ENCODE measurements around the gene SEC22A. TPM values are rescaled to one million over a fixed set of nuclear protein-coding genes. Genes with fewer than 3 reads are reported as not detected.

The SEC22A gene
- total RNA-seq, 1 donor from 2014 or later, result 15.9 TPM

- peaks cover 4% of the 10 kb centered on the region for H3K27me3 Mint-ChIP-seq
- POLR2A ChIA-PET, result no interaction called here
- no peak for DNase-seq
- ATAC-seq (ENCODE audit: low read depth), result no peak
- no peak for TF ChIP-seq CTCF (IDR thresholded peaks at IDR 0.05)
- no peak overlapping the region for H3K27ac Mint-ChIP-seq
- H3K9me3 Mint-ChIP-seq, result no peaks in the 10 kb centered on the region
- H3K4me1 Mint-ChIP-seq, result peaks cover 3% of the 10 kb centered on the region
- no peak overlapping the region for H3K4me3 Mint-ChIP-seq
- intact Hi-C loops (cut with micrococcal nuclease), result no loop called here
- CTCF ChIA-PET, result no interaction called here
- H3K36me3 Mint-ChIP-seq (ENCODE audit: low read depth), result no peaks in the 10 kb centered on the region
Observed at GRCh38 chr3:123302961-123303360, 101.2 kb downstream of the SEC22A start.

- CTCF ChIA-PET, result no interaction called here
- Mint-ChIP-seq H3K9me3 (no peaks in the 10 kb centered on the region), H3K4me3 (no peak overlapping the region), H3K36me3 (ENCODE audit: low read depth) (no peaks in the 10 kb centered on the region), H3K4me1 (peaks cover 3% of the 10 kb centered on the region), H3K27ac (no peak overlapping the region), H3K27me3 (peaks cover 4% of the 10 kb centered on the region)
- no peak for DNase-seq
- POLR2A ChIA-PET, result no interaction called here
- intact Hi-C loops (cut with micrococcal nuclease), result no loop called here
- no peak for ATAC-seq (ENCODE audit: low read depth)
- no peak for TF ChIP-seq CTCF (IDR thresholded peaks at IDR 0.05)
Observed at GRCh38 chr3:123303976-123304560, 102.3 kb downstream of the SEC22A start.

- H3K9me3 Mint-ChIP-seq, result no peaks in the 10 kb centered on the region
- no peak for ATAC-seq (ENCODE audit: low read depth)
- no peak for DNase-seq
- peaks cover 3% of the 10 kb centered on the region for H3K4me1 Mint-ChIP-seq
- no peak overlapping the region for H3K27ac Mint-ChIP-seq
- H3K36me3 Mint-ChIP-seq (ENCODE audit: low read depth), result no peaks in the 10 kb centered on the region
- ChIA-PET CTCF (no interaction called here), POLR2A (no interaction called here)
- peaks cover 4% of the 10 kb centered on the region for H3K27me3 Mint-ChIP-seq
- no peak overlapping the region for H3K4me3 Mint-ChIP-seq
- TF ChIP-seq CTCF (IDR thresholded peaks at IDR 0.05), result no peak
- intact Hi-C loops (cut with micrococcal nuclease), result no loop called here
Observed at GRCh38 chr3:123305192-123305591, 103.4 kb downstream of the SEC22A start.

- intact Hi-C loops (cut with micrococcal nuclease), result no loop called here
- CTCF ChIA-PET, result no interaction called here
Observed at GRCh38 chr3:123307064-123307463, 105.3 kb downstream of the SEC22A start.

GRCh38 chr3:123310186-123310585 is 108.4 kb downstream of the SEC22A start:
- POLR2A ChIA-PET, result no interaction called here
- ATAC-seq (ENCODE audit: low read depth) (no peak), DNase-seq (no peak)
- H3K4me3 Mint-ChIP-seq, result no peak overlapping the region
- intact Hi-C loops (cut with micrococcal nuclease), result no loop called here
- CTCF ChIA-PET, result no interaction called here
- H3K27ac Mint-ChIP-seq, result no peak overlapping the region
- no peaks in the 10 kb centered on the region for H3K9me3 Mint-ChIP-seq
- H3K4me1 Mint-ChIP-seq, result no peaks in the 10 kb centered on the region
- H3K36me3 Mint-ChIP-seq (ENCODE audit: low read depth), result no peaks in the 10 kb centered on the region
- TF ChIP-seq CTCF (IDR thresholded peaks at IDR 0.05), result no peak
- H3K27me3 Mint-ChIP-seq, result peaks cover 6% of the 10 kb centered on the region

More at GRCh38 chr3:123307064-123307463, 105.3 kb downstream of the SEC22A start:
- H3K4me3 Mint-ChIP-seq, result no peak overlapping the region
- H3K27ac Mint-ChIP-seq, result no peak overlapping the region
- peaks cover 4% of the 10 kb centered on the region for H3K27me3 Mint-ChIP-seq
- no peak for TF ChIP-seq CTCF (IDR thresholded peaks at IDR 0.05)
- ATAC-seq (ENCODE audit: low read depth) (no peak), DNase-seq (no peak)
- POLR2A ChIA-PET, result no interaction called here
- no peaks in the 10 kb centered on the region for H3K9me3 Mint-ChIP-seq
- H3K4me1 Mint-ChIP-seq, result peaks cover 3% of the 10 kb centered on the region
- no peaks in the 10 kb centered on the region for H3K36me3 Mint-ChIP-seq (ENCODE audit: low read depth)
